ENCODE data around the gene DPP9. TPM values are rescaled to one million over a fixed set of nuclear protein-coding genes. Genes with fewer than 3 reads are reported as not detected.

DPP9 gene
- total and polyA plus RNA-seq, 2 of the 13 experiments (the other 11 are each of a cell fraction or from before 2014, with no cell fraction given), result 8.4 to 25.8 TPM

DNA sequence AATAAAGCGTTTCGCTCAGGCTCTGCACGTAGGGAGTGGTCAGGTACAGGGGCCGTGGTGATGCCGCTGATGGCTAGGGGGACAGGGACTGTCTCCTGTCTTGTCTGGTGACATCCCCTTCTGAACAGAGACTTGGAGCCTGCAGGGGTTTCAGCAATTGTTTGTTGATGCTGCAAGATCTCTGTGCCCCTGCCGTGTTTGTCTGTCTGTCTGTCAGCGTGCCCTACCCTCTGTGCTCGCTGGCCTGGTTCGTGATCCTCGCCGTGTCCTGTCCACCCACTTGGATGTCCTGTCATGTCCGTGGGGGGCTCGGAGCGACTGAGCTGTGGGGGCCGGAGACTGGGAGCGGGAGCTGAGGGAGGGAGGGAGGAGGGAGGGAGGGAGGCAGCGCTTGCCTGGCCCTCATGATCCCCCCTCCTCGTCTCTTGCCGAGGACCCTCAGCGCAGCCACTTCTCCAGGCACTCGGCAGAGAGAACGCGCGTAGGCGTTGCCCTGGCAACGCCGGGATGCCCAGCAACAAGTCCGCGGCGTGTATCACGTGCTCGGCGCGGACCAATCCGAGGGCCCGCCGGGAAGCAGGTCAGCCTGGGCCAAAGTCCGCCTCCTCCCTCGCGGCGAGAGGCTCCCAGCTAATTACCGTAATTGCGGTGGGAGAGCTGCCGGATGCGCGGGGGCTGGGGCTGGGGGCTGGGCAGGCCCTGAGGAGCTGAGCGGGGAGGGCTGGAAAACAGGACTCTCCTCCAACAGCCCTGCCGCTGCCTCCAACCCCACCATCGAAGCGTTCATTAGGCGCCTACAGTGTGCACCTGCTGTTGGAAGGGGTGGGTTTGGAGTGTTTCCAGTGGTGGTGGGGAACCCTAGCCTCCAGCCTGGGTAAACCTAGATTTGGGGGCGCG, 36.0 kb upstream of the DPP9 start (continued):
- TF ChIP-seq GATA4 (IDR thresholded peaks at IDR 0.05; ENCODE audit: borderline replicate concordance, low read depth) (no peak), E2F1 (CRISPR knock-in tag; IDR thresholded peaks at IDR 0.05) (0 out of 2 replicates have a peak, but pooled peaks have one; percentile 28), ZNF546 (CRISPR knock-in tag; conservative IDR thresholded peaks at IDR 0.05) (0 out of 2 replicates have a peak, but pooled peaks have one; percentile 12), DZIP1 (CRISPR knock-in tag; IDR thresholded peaks at IDR 0.05) (no peak), ZFP41 (CRISPR knock-in tag; IDR thresholded peaks at IDR 0.05; ENCODE audit: borderline replicate concordance) (no peak), TFE3 (CRISPR knock-in tag; IDR thresholded peaks at IDR 0.05) (peak; percentile 53; the same call in 1 of the 2 replicates), ZBTB39 (CRISPR knock-in tag; IDR thresholded peaks at IDR 0.05) (no peak), MAFF (IDR thresholded peaks at IDR 0.05; ENCODE audit: low read depth, low read length) (no peak), REST (IDR thresholded peaks at IDR 0.05; ENCODE audit: borderline replicate concordance in 1 of 2, low read depth in 1 of 2, low read length in 2 of 2) (peak in 1 of 2 experiments; percentile 69), ZNF274 (CRISPR knock-in tag; IDR thresholded peaks at IDR 0.05) (0 out of 2 replicates have a peak, but pooled peaks have one; percentile 77), ZNF747 (CRISPR knock-in tag; IDR thresholded peaks at IDR 0.05; ENCODE audit: borderline replicate concordance) (0 out of 2 replicates have a peak, but pooled peaks have one; percentile 37)
